ENCODE data around the gene NATD1.

NATD1 gene

GRCh38 chr17:21223086-21223485 lies 30.1 kb downstream of the NATD1 start:
- no peaks in the 10 kb centered on the region for H4K20me1 ChIP-seq (ENCODE audit: insufficient read depth, low read length)
- no peaks in the 10 kb centered on the region for H3K9me3 ChIP-seq (ENCODE audit: insufficient read depth, low read length)
- no peak overlapping the region for H2AFZ ChIP-seq (ENCODE audit: low read depth, low read length)
- H3K27ac ChIP-seq (ENCODE audit: low read length), result no peak overlapping the region
- no peak overlapping the region for H3K4me2 ChIP-seq (ENCODE audit: low read length)
- no peaks in the 10 kb centered on the region for H3K4me1 ChIP-seq (ENCODE audit: low read length)
- no peaks in the 10 kb centered on the region for H3K79me2 ChIP-seq (ENCODE audit: low read length)
- H3K27me3 ChIP-seq (ENCODE audit: low read depth, low read length), result no peaks in the 10 kb centered on the region
- no peak overlapping the region for H3K9ac ChIP-seq (ENCODE audit: low read length)
- no peak overlapping the region for H3K4me3 ChIP-seq (ENCODE audit: low read length)
- no peaks in the 10 kb centered on the region for H3K36me3 ChIP-seq (replicated peaks; ENCODE audit: low read depth, low read length)
- no peak for TF ChIP-seq EZH2phosphoT487 (IDR thresholded peaks at IDR 0.05; ENCODE audit: low read depth)
- TF ChIP-seq, protein P1, sequence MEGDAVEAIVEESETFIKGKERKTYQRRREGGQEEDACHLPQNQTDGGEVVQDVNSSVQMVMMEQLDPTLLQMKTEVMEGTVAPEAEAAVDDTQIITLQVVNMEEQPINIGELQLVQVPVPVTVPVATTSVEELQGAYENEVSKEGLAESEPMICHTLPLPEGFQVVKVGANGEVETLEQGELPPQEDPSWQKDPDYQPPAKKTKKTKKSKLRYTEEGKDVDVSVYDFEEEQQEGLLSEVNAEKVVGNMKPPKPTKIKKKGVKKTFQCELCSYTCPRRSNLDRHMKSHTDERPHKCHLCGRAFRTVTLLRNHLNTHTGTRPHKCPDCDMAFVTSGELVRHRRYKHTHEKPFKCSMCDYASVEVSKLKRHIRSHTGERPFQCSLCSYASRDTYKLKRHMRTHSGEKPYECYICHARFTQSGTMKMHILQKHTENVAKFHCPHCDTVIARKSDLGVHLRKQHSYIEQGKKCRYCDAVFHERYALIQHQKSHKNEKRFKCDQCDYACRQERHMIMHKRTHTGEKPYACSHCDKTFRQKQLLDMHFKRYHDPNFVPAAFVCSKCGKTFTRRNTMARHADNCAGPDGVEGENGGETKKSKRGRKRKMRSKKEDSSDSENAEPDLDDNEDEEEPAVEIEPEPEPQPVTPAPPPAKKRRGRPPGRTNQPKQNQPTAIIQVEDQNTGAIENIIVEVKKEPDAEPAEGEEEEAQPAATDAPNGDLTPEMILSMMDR (IDR thresholded peaks at IDR 0.05; ENCODE audit: low read depth, low read length), result no peak

- Histone ChIP-seq H3K4me1 (ENCODE audit: low read length) (0 out of 2 replicates have a peak, but pooled peaks cover 3% of the 10 kb centered on the region), H2AFZ (ENCODE audit: low read depth, low read length) (no peak overlapping the region), H4K20me1 (ENCODE audit: insufficient read depth, low read length) (no peaks in the 10 kb centered on the region), H3K27ac (ENCODE audit: low read length) (no peak overlapping the region), H3K9me3 (ENCODE audit: insufficient read depth, low read length) (no peaks in the 10 kb centered on the region), H3K79me2 (ENCODE audit: low read length) (peaks cover 16% of the 10 kb centered on the region), H3K4me3 (ENCODE audit: low read length) (no peak overlapping the region), H3K36me3 (replicated peaks; ENCODE audit: low read depth, low read length) (no peaks in the 10 kb centered on the region), H3K27me3 (ENCODE audit: low read depth, low read length) (no peaks in the 10 kb centered on the region), H3K4me2 (ENCODE audit: low read length) (no peak overlapping the region), H3K9ac (ENCODE audit: low read length) (no peak overlapping the region)
- TF ChIP-seq, protein P1 (IDR thresholded peaks at IDR 0.05; ENCODE audit: low read depth, low read length), result no peak
These were observed 34.3 kb downstream of the NATD1 start for GRCh38 chr17:21218831-21219380.

DNA sequence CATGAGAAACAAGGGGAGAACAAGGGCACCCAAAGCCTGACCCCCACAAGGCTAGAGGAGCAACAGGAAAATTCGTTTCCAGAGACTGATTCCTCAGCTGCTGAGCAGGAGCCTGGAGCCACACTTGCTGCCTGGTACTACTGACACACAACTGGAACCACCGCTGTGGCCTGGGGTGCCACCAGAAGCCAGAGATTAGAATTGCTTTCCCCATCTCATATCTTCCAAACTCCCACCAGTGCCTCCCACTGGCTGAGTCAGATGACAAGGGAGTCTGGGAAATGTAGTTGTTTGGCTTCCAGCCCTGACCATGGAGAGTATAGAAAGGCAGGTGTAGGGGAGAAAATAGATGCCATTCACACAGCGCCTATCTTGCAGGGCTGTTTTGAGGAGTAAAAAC lies 35.1 kb downstream of the NATD1 start:
- H3K4me3 ChIP-seq (ENCODE audit: low read length), result no peak overlapping the region
- H4K20me1 ChIP-seq (ENCODE audit: insufficient read depth, low read length), result no peaks in the 10 kb centered on the region
- H2AFZ ChIP-seq (ENCODE audit: low read depth, low read length), result no peak overlapping the region
- H3K9ac ChIP-seq (ENCODE audit: low read length), result no peak overlapping the region
- H3K4me1 ChIP-seq (ENCODE audit: low read length), result 0 out of 2 replicates have a peak, but pooled peaks cover 3% of the 10 kb centered on the region
- no peaks in the 10 kb centered on the region for H3K9me3 ChIP-seq (ENCODE audit: insufficient read depth, low read length)
- H3K27me3 ChIP-seq (ENCODE audit: low read depth, low read length), result no peaks in the 10 kb centered on the region
- no peak overlapping the region for H3K27ac ChIP-seq (ENCODE audit: low read length)
- TF ChIP-seq EZH2phosphoT487 (IDR thresholded peaks at IDR 0.05; ENCODE audit: low read depth), result no peak
- TF ChIP-seq, protein P1 (IDR thresholded peaks at IDR 0.05; ENCODE audit: low read depth, low read length), result no peak
- no peak overlapping the region for H3K4me2 ChIP-seq (ENCODE audit: low read length)
- peaks cover 24% of the 10 kb centered on the region for H3K79me2 ChIP-seq (ENCODE audit: low read length)
- no peaks in the 10 kb centered on the region for H3K36me3 ChIP-seq (replicated peaks; ENCODE audit: low read depth, low read length)

- Histone ChIP-seq H3K9ac (ENCODE audit: low read length) (no peak overlapping the region), H2AFZ (ENCODE audit: low read depth, low read length) (no peak overlapping the region), H4K20me1 (ENCODE audit: insufficient read depth, low read length) (no peaks in the 10 kb centered on the region), H3K27ac (ENCODE audit: low read length) (no peak overlapping the region), H3K9me3 (ENCODE audit: insufficient read depth, low read length) (no peaks in the 10 kb centered on the region), H3K27me3 (ENCODE audit: low read depth, low read length) (no peaks in the 10 kb centered on the region), H3K4me1 (ENCODE audit: low read length) (peaks cover 9% of the 10 kb centered on the region), H3K4me3 (ENCODE audit: low read length) (no peak overlapping the region), H3K4me2 (ENCODE audit: low read length) (no peak overlapping the region), H3K79me2 (ENCODE audit: low read length) (peaks cover 32% of the 10 kb centered on the region), H3K36me3 (replicated peaks; ENCODE audit: low read depth, low read length) (no peaks in the 10 kb centered on the region)
- TF ChIP-seq EZH2phosphoT487 (IDR thresholded peaks at IDR 0.05; ENCODE audit: low read depth), result no peak
- TF ChIP-seq, protein P1 (IDR thresholded peaks at IDR 0.05; ENCODE audit: low read depth, low read length), result no peak
These were observed 35.9 kb downstream of the NATD1 start for GRCh38 chr17:21217346-21217745.
